ENCODE results near the gene MLYCD. TPM values are rescaled to one million over a fixed set of nuclear protein-coding genes. Genes with fewer than 3 reads are reported as not detected.
A peak's percentile ranks its signal among the peaks of the same experiment; 100 is the strongest.

Gene MLYCD
- total RNA-seq, 6 experiments from 2014 or later, result 6.6 to 15.6 (median 11.3) TPM

DNA sequence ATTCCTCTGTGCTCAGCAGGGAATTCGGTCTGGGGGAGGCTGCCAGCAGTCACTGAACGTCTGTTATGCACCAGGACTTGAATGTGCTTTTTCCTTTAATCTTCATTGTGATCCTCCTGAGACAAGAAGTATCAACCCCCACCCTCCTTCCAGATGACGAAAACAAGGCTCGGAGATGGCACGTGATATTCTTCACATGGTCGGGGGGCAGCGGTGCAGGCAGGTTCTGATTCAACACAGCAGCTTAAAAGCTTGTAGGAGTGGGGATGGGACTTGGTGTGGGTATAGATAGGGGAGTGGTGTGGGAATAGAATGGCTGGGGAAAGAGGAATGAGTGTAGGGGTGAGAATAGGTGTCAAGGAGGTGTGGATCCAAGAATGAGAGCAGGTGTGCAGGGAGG lies 75.6 kb downstream of the MLYCD start:
- peaks cover 0 to 7% (median 0%) of the 10 kb centered on the region in 4 donors for H3K36me3 ChIP-seq
- peaks cover 0 to 4% (median 0%) of the 10 kb centered on the region in 4 donors for H3K4me1 ChIP-seq
- H3K4me3 ChIP-seq, result no peak overlapping the region
- no peaks in the 10 kb centered on the region for H3K27me3 ChIP-seq
- TF ChIP-seq POLR2A (IDR thresholded peaks at IDR 0.05) (no peak), CTCF (IDR thresholded peaks at IDR 0.05) (no peak)
- intact Hi-C loops (cut with DNase I), result no loop called here
- H3K9me3 ChIP-seq, result no peaks in the 10 kb centered on the region
- H3K27ac ChIP-seq, result no peak overlapping the region
- 69% methylated on average over 7 of the region's 7 CpGs for WGBS (ENCODE audit: insufficient coverage, low coverage, low lambda C conversion rate, missing lambda C conversion rate)
- peak in 1 of 3 donors; percentile 27 for DNase-seq
- no peak for ATAC-seq

DNA sequence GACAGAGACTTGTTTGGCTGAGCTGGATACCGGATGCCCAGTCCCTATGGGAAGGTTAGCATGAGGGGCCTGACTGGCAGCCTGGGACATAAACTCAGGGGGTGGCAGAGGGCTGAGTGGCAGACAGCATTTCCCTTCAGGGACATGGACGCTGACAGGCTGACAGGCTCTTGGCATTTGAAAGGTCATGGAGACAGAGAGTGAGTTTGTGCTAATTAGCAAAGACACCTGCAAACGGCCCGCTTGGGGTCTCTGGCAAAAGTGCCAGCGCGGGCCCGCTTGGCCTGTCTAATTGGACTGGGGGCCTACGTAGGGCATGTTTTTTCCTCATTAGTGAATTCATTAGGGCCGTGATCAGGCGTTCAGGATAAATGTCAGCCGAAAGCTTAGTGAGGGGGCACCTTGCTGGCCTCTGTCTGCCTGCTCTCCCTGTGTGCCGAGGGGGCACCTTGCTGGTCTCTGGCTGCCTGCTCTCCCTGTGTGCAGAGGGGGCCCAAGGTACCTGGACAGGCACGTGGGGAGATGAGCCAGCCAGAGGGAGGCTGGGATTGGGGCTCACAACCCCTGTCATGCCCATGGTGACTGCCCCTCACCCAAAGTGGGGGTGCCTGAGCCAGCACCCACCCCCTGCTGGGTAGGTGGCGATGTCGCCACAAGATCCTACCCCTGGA lies 76.8 kb downstream of the MLYCD start:
- WGBS (ENCODE audit: insufficient coverage, low coverage, low lambda C conversion rate, missing lambda C conversion rate), result 61% methylated on average over 3 of the region's 15 CpGs
- DNase-seq, result peak in 1 of 3 donors; percentile 44
- intact Hi-C loops (cut with DNase I), result no loop called here

More for the DNA sequence above, 76.8 kb downstream of the MLYCD start:
- peaks cover 0 to 7% (median 0%) of the 10 kb centered on the region in 4 donors for H3K36me3 ChIP-seq
- no peak overlapping the region for H3K4me3 ChIP-seq
- H3K27me3 ChIP-seq, result no peaks in the 10 kb centered on the region
- H3K9me3 ChIP-seq, result no peaks in the 10 kb centered on the region
- H3K27ac ChIP-seq, result no peak overlapping the region
- H3K4me1 ChIP-seq, result peaks cover 0 to 4% (median 0%) of the 10 kb centered on the region in 4 donors
- no peak for TF ChIP-seq POLR2A (IDR thresholded peaks at IDR 0.05)
- no peak for TF ChIP-seq CTCF (IDR thresholded peaks at IDR 0.05)
- ATAC-seq, result no peak

Other genes with a start within 250 kb of the MLYCD start
- gene HSBP1, start 91.1 kb upstream of the MLYCD start, total RNA-seq, result 10 to 100 TPM in 4 of 6 experiments, 1 to 10 TPM in 2; 5.6 to 46.2 (median 35.2) TPM
- 100 to 1,000 TPM in 1 of 6 experiments, 10 to 100 TPM in 5; 40.1 to 170 (median 53.9) TPM for gene OSGIN1, start 54.1 kb downstream of the MLYCD start, total RNA-seq
- 10 to 100 TPM in 3 of 6 experiments, 1 to 10 TPM in 2, under 1 TPM in 1; 0.56 to 26.8 (median 7.1) TPM for gene NECAB2, start 69.1 kb downstream of the MLYCD start, total RNA-seq
- not detected for gene SLC38A8, start 143.7 kb downstream of the MLYCD start, total RNA-seq
- gene MBTPS1, start 217.8 kb downstream of the MLYCD start, total RNA-seq, result 10 to 100 TPM; 34.5 to 45.6 (median 40.1) TPM
- gene HSDL1, start 246.1 kb downstream of the MLYCD start, total RNA-seq, result 1 to 10 TPM; 4.3 to 8.1 (median 6.2) TPM
- 1 to 10 TPM in 3 of 6 experiments, under 1 TPM in 1, not detected in 2; 0.37 to 5.6 (median 2.1) TPM for gene DNAAF1, start 246.2 kb downstream of the MLYCD start, total RNA-seq

All from right lobe of liver (tissue), 6 donors.